ENCODE measurements around the gene CEPT1. TPM values are rescaled to one million over a fixed set of nuclear protein-coding genes. Genes with fewer than 3 reads are reported as not detected.
"Not testable (repeated sequence)": the region's sequence is repeated elsewhere in the genome, so short reads cannot be mapped to it uniquely, and the experiment has no call there.

CEPT1 gene
- total RNA-seq: 23.7 and 25.2 TPM in 2 replicates

GRCh38 chr1:111139956-111140679 is at the start of gene CEPT1, which contains the start of gene DRAM2:
Gene CEPT1 (plus strand): TSS chr1:111140223. CDS start chr1:111147715, 7,492 bp downstream.
Gene DRAM2 (minus strand): TSS chr1:111140093. CDS start chr1:111131554, 8,539 bp downstream.
- no peak for TF ChIP-seq CTCF (IDR thresholded peaks at IDR 0.05; ENCODE audit: insufficient read depth, low read length, poor library complexity, severe bottlenecking)
- peak; percentile 93 for DNase-seq (ENCODE audit: low read depth)
- Histone ChIP-seq H3K36me3 (ENCODE audit: control insufficient read depth, insufficient read depth, low read length) (no peaks in the 10 kb centered on the region), H3K4me3 (ENCODE audit: low read depth, low read length) (peak within 1 kb of the TSS; percentile 98), H3K27me3 (ENCODE audit: control insufficient read depth, insufficient read depth, low read length) (no peaks in the 10 kb centered on the region)

DNA sequence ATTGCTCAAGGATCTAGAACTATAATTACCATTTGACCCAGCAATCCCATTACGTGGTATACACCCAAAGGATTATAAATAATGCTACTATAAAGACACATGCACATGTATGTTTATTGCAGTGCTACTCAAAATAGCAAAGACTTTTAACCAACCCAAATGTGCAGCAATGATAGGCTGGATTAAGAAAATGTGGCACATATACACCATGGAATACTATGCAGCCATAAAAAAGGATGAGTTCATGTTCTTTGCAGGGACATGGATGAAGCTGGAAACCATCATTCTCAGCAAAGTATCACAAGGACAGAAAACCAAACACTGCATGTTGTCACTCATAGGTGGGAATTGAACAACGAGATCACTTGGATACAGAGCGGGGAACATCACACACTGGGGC is 44.6 kb upstream of the CEPT1 start:
- not testable (repeated sequence) for H3K36me3 ChIP-seq (ENCODE audit: control insufficient read depth, insufficient read depth, low read length); H3K4me3 ChIP-seq (ENCODE audit: low read depth, low read length); DNase-seq (ENCODE audit: low read depth); H3K27me3 ChIP-seq (ENCODE audit: control insufficient read depth, insufficient read depth, low read length)

DNA sequence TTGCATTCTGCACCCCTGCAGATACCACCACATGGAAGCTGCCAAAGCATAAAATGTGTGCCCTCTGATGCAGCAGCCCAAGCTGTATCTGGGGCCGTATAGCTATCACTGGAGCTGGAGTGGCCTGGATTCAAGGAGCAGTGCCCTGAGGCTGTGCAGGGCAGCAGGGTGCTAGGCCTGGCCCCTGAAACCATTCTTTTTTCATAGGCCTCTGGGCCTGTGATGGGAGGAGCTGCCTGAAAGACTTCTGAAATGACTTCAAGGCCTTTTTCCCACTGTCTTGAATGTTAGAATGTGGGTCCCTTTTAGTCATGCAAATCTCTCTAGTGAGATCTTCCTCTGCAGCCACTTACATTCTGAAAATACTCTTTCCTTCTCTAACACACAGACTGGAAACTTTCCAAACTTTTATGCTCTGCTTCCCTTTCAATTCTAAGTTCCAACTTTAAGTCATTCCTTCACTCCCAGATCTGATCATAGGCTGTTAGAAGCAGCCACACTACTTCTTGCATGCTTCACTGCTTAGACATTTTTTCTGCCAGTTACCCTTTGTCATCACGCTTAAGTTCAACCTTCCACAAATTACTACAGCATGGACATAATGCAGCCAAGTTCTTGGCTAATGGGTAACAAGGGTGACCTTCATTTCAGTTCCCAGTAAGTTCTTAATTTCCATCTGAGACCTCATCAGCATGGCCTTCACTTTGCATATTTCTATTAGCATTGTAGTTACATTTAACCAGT is 42.5 kb upstream of the CEPT1 start:
- DNase-seq (ENCODE audit: low read depth): no peak
- TF ChIP-seq CTCF (IDR thresholded peaks at IDR 0.05; ENCODE audit: insufficient read depth, low read length, poor library complexity, severe bottlenecking): no peak
- no peaks in the 10 kb centered on the region for H3K27me3 ChIP-seq (ENCODE audit: control insufficient read depth, insufficient read depth, low read length)
- no peaks in the 10 kb centered on the region for H3K36me3 ChIP-seq (ENCODE audit: control insufficient read depth, insufficient read depth, low read length)
- H3K4me3 ChIP-seq (ENCODE audit: low read depth, low read length): no peak overlapping the region

GRCh38 chr1:111099289-111099688 is 40.7 kb upstream of the CEPT1 start:
- H3K27me3 ChIP-seq (ENCODE audit: control insufficient read depth, insufficient read depth, low read length): no peaks in the 10 kb centered on the region
- H3K36me3 ChIP-seq (ENCODE audit: control insufficient read depth, insufficient read depth, low read length): no peaks in the 10 kb centered on the region
- no peak for TF ChIP-seq CTCF (IDR thresholded peaks at IDR 0.05; ENCODE audit: insufficient read depth, low read length, poor library complexity, severe bottlenecking)
- no peak overlapping the region for H3K4me3 ChIP-seq (ENCODE audit: low read depth, low read length)
- DNase-seq (ENCODE audit: low read depth): no peak

DNA sequence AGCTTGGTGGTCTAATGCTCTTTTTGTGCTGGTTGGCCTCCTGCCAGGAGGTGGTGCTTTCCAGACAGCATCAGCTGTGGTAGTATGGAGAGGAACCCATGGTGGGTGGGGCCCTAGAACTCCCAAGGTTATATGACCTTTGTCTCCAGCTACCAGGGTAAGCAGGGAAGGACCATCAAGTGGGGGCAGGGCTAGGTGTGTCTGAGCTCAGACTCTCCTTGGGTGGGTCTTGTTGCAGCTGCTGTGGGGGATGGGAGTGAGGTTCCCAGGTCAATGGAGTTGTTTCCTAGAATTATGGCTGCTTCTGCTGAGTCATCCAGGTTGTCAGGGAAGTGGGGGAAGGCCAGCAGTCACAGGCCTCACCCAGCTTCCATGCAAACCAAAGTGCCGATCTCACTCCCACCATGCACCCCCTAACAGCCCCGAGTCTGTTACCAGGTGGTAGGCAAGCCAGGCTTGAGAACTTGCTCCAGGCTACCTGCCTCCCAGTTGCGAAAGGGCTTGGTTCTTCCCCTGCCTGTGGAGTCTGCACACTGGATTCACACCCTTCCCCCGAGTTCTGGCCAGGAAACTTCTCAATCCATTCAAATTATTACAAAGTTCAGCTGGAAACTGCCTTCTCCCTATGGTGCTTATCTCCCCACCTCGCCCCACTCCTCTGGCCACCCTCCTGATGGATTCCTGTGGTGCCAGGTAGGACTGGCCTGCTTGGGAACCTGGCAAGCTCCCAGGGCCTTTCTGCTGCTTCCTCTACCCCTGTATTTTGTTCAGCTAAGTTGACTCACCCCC is 38.0 kb upstream of the CEPT1 start:
- Histone ChIP-seq H3K27me3 (ENCODE audit: control insufficient read depth, insufficient read depth, low read length) (no peaks in the 10 kb centered on the region), H3K36me3 (ENCODE audit: control insufficient read depth, insufficient read depth, low read length) (no peaks in the 10 kb centered on the region), H3K4me3 (ENCODE audit: low read depth, low read length) (no peak overlapping the region)
- no peak for TF ChIP-seq CTCF (IDR thresholded peaks at IDR 0.05; ENCODE audit: insufficient read depth, low read length, poor library complexity, severe bottlenecking)
- DNase-seq (ENCODE audit: low read depth): no peak

- Histone ChIP-seq H3K4me3 (ENCODE audit: low read depth, low read length) (no peak overlapping the region), H3K27me3 (ENCODE audit: control insufficient read depth, insufficient read depth, low read length) (no peaks in the 10 kb centered on the region), H3K36me3 (ENCODE audit: control insufficient read depth, insufficient read depth, low read length) (no peaks in the 10 kb centered on the region)
- no peak for DNase-seq (ENCODE audit: low read depth)
- no peak for TF ChIP-seq CTCF (IDR thresholded peaks at IDR 0.05; ENCODE audit: insufficient read depth, low read length, poor library complexity, severe bottlenecking)
These were observed 35.0 kb upstream of the CEPT1 start for GRCh38 chr1:111104981-111105380.
